GM21737 (cell line): Measurements from ENCODE around the gene ZDHHC18.
"Not testable (repeated sequence)": the region's sequence is repeated elsewhere in the genome, so short reads cannot be mapped to it uniquely, and the experiment has no call there.

Source experiments
- ATAC-seq: cut with Tn5 transposase; IDR thresholded peaks from one replicate; pipeline ENCODE4 v1.9.1; 2021; ENCODE audit warnings: mild to moderate bottlenecking, moderate library complexity; ENCODE audit not compliant: unreplicated experiment

Gene ZDHHC18

DNA sequence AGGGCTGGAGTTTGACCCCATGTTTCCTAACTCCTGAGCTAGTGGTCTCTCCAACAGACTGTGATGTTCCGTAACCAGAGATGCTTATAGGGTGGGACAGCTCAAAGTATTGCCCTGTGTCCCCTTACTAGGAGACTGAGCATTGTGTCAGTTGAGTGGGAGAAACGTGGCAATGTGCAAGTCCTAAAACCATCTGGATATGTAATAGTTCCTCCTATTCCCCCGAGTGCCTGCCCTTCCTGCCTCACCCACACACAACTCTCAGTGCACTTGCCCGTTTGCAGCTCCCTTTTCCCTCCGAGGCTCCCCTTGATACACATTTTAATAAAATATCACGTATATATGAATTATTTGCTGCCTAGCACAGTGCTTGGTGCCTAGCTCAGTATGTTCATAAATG, 35.3 kb upstream of the ZDHHC18 start:
- no peak for ATAC-seq

- ATAC-seq, result no peak
These were observed 34.9 kb upstream of the ZDHHC18 start for GRCh38 chr1:26791626-26792025.

DNA sequence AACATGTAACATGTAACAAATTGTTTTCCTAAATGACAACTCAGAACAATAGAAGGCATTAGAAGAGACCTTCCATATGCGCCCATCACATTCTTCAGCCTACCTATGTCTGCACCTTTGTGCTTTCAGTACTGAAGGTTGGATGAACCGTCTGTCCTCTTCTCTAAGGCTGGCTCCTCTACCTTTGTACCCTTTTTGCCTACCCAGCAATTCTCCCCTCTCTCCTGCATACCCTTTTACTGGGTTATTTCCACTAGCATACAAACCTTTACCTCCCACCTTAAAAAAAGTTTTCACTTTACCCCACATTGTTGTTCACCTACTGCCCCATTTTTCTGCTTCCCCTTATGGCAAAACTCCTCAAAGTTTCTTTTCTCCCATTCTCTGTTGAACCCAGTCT, 33.6 kb upstream of the ZDHHC18 start:
- no peak for ATAC-seq

- ATAC-seq, result no peak
These were observed 32.1 kb upstream of the ZDHHC18 start for GRCh38 chr1:26794391-26794790.

DNA sequence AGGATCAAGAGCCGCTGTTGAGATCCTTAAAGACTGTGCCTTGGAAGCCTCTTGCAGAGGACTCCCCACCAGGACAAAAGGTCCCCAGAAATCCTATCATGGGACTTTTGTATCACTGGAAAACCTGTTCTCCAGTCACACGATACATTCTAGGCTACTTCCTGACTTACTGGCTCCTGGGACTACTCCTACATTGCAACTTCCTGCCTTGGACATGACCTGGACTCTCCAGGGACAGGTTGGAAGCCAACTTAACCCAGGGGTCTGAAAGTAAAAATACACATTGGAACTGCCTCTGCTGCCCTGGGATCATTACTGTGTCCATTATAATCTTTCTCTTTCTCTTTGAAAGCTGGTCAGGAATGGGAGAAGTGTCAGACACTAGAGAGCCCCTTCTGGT, 28.9 kb upstream of the ZDHHC18 start:
- ATAC-seq, result no peak

GRCh38 chr1:26799479-26800142, 26.9 kb upstream of the ZDHHC18 start:
- ATAC-seq, result no peak

DNA sequence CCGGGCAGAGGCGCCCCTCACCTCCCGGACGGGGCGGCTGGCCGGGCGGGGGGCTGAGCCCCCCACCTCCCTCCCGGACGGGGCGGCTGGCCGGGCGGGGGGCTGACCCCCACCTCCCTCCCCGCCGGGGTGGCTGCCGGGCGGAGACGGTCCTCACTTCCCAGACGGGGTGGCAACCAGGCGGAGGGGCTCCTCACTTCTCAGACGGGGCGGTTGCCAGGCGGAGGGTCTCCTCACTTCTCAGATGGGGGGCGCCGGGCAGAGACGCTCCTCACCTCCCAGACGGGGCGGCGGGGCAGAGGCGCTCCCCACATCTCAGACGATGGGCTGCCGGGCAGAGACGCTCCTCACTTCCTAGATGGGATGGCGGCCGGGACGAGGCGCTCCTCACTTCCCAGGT, 22.6 kb upstream of the ZDHHC18 start:
- not testable (repeated sequence) for ATAC-seq

DNA sequence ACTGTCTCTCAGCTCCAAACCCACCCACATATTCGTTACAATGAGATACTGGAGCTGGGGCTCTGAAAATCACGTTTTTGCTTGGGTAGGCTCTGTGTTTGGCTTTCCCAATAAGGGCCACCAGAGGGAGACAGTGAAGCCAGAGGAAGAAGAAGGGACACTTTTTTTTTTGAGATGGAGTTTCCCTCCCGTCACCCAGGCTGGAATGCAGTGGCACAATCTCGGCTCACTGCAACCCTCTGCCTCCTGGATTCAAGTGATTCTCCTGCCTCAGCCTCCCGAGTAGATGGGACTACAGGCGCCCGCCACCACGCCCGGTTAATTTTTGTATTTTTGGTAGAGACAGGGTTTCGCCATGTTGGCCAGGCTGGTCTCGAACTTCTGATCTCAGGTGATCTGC, 16.4 kb upstream of the ZDHHC18 start:
- ATAC-seq, result not testable (repeated sequence)

- ATAC-seq, result no peak
These were observed 15.4 kb upstream of the ZDHHC18 start for GRCh38 chr1:26811057-26811456.

- ATAC-seq, result no peak
These were observed 14.8 kb upstream of the ZDHHC18 start for GRCh38 chr1:26811708-26812107.

DNA sequence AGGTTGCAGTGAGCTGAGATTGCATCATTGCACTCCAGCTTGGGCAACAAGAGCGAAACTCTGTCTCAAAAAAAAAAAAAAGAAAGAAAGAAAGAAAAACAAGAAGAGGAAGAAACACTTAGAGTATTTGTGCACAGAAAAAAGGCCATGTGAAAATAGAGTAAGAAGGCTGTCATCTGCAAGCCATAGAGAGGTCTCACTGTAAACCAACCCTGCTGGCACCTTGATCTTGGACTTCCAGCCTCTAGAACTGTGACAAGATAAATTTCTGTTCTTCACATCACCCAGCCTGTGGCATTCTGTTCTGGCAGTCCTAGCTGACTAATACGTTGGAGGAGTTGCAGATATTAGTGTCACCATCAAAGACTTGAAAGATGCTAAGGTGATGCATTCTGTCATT, 12.1 kb upstream of the ZDHHC18 start:
- no peak for ATAC-seq

DNA sequence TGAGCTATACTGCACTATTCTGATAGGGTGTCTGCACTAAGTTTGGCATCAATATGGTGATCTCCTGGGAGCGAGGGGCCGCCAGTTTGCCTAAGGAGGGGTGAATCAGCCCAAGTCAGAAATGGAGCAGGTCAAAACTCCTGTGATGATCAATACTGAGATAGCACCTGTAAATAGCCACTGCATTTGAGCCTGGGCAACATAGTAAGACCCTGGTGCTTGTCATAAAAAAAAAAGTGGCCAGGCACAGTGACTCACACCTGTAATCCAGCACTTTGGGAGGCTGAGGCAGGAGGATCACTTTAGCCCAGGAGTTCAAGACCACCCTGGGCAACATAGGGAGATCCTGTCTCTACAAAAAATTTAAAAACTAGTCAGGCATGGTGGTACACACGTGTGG, 11.6 kb upstream of the ZDHHC18 start:
- no peak for ATAC-seq

GRCh38 chr1:26820784-26821269, 5.7 kb upstream of the ZDHHC18 start:
- ATAC-seq, result peak; percentile 81

DNA sequence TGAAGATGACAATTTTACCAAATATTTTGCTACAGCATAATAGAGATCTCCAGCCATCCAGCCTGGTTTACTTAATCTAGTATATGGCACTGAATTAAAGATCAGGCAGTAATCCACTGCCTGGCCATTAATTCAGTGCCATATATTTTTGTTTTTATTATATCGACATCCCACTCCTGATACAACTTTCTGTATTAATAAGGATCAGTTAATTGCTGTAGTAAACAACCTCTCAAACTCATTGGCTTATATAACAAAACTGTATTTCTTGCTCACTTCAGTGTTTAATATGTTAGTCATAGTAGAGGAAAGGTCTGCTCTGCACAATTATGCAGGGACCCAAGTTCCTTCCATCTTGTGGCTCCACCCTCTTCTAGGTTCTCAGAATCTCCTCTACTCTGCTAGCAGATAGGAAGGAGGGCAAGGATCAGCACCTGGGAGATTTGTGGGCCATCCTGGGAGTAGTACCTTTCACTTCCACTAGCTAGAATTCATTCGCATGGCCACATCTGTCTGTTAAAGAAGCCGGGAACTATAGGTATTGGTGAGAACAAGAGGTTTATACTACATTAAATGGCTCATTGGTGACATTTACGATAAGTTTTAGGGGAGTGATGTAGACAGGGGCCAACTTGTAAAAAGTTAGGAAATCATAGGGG, 3.6 kb upstream of the ZDHHC18 start:
- ATAC-seq, result no peak

DNA sequence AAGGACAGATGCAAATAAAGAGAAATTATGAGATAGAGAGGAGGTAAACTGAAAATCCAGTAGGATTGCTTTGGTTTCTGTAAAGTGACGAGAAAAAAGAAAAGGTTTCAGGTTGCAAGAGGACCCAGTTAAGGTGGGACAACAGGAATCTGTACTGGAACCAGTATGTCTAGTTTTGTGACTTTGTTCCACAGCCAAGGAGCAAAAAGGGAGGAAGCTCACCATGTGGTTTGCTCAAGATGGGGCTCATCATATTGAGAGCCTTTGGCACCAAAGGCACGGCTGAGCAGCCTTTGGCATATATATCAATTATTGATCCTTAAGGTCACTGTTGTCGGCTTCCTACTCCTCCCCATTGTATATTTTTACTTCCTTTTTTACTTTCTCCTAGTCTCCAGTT, 1.8 kb upstream of the ZDHHC18 start:
- no peak for ATAC-seq

GRCh38 chr1:26827106-26827604, 667 bp downstream of the ZDHHC18 start:
- ATAC-seq, result no peak

DNA sequence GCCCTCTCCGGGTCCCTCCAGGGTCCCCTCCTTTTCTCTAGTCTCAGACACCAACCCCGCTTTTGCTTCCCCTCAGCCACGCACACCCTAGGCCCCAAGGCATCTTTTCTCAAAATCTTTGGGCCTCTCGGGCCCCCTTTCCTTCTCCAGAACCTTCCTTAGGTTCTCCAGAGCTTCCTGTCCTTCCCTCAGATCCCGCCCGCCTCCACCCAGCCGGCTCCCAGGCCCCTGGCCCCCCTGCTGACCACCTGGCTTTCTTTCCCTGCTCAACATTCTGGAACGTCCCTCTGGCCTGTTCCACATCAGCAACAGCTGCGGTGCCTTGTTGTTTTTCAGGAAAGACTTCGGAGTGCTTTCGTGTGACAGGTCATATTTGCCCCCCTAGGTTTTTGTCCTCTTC, 1.2 kb downstream of the ZDHHC18 start:
- no peak for ATAC-seq

DNA sequence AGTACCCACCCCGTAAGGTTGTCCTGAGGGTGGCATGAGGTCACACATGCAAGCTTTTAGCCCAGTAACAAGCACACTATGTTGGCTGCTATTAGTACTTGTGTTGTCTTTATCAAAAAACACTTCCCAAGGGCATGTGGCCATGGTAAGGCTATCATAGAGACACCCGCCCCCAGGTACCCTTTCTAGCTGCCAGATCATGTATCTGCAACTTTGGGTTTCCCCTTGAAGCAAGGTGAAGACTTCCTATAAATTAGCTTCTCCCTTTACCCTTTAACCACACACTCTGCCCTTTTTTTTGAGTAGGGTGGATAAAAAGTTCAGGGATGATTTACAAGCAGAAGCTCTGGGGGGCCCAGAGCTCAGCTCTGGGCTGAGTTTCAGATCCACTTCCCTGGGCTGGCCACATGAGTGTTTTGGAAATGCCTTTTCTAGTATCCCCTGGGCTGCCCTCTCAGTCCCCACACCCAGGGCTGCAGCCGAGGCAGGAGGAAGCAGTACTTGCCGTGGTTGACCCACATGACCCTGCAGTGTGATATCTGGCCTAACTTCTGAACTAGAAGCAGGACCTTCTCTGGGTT, 2.0 kb downstream of the ZDHHC18 start:
- no peak for ATAC-seq

GRCh38 chr1:26829184-26829911, 2.9 kb downstream of the ZDHHC18 start:
- no peak for ATAC-seq

DNA sequence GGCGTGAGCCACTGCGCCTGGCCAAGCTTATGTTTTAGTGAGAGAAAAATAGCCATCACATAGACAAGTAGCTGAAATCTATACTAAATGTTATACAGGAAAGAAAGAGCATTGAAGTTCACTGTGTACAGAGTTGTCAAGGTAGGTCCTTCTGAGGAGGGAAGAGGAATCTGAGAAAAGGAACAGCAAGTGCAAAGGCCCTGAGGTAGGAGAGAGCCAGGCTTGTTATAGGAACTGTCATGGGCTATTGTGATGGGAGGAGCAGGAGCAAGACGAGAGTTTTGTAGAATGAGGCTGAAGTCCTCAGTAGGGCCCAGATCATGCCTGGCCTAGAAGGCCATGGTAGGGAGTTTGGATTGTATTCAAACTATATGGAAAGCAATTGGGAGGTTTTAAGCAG, 4.6 kb downstream of the ZDHHC18 start:
- no peak for ATAC-seq

DNA sequence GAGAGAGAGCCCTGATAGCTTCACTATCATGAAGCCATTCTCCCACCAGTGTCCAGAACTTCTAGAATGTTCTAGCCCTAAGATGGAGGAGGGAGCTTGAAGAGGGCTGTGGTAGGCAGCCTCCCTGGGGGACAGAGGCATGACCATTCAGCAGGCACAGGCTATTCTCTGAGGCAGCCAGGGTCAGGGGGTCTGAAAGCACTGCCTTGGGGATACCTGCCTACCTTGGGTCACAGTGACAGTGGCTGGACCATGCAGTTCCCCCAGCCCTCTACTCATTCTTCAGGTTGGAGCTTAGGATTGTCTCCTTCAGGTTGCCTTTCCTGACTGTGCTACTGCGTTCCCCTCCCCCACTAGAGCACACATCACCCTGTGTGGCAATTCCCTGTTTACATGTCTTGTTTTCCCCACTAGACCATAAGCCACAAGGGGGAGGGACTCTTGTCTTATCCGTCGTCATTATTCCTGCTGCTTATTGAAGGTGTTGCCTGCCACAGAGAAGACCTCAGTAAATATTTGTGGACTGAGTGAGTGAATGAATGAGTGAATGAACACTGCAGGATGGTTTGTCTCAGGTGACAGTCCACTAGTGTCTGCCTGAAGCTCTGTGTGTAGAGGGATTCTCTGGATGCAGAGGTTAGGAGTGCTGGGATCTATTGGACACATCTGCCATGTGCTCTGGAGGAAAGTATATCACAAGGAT, 5.2 kb downstream of the ZDHHC18 start:
- no peak for ATAC-seq
